ENCODE measurements around the gene RNF141. TPM values are rescaled to one million over a fixed set of nuclear protein-coding genes. Genes with fewer than 3 reads are reported as not detected.

RNF141 gene
- total RNA-seq, 1 experiment from 2014 or later, result 74.8 TPM

DNA sequence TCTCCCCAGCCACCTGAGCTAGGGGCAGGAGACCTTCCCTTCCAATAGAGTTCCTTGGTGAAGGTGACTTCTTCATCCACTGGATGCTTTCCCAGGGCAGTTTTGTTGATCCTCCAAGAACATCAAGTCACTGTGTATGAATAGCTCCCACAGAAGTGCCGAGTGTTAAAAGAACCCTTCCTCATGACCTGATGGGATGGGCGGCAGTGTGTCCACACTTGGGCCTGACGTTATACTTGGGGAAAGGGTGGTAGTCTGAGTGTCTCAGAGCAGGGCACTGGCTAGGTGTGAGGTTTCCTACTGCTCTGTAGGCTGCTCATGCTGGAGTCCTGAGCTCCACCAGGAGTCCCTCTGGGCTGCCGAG lies 35.0 kb upstream of the RNF141 start:
- H3K27ac Mint-ChIP-seq (ENCODE audit: unreplicated experiment), result no peak overlapping the region
- TF ChIP-seq, protein P1, sequence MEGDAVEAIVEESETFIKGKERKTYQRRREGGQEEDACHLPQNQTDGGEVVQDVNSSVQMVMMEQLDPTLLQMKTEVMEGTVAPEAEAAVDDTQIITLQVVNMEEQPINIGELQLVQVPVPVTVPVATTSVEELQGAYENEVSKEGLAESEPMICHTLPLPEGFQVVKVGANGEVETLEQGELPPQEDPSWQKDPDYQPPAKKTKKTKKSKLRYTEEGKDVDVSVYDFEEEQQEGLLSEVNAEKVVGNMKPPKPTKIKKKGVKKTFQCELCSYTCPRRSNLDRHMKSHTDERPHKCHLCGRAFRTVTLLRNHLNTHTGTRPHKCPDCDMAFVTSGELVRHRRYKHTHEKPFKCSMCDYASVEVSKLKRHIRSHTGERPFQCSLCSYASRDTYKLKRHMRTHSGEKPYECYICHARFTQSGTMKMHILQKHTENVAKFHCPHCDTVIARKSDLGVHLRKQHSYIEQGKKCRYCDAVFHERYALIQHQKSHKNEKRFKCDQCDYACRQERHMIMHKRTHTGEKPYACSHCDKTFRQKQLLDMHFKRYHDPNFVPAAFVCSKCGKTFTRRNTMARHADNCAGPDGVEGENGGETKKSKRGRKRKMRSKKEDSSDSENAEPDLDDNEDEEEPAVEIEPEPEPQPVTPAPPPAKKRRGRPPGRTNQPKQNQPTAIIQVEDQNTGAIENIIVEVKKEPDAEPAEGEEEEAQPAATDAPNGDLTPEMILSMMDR (IDR thresholded peaks at IDR 0.05; ENCODE audit: insufficient read depth in 1 of 2, low read depth in 1 of 2, low read length in 1 of 2, severe bottlenecking in 1 of 2, unreplicated experiment in 1 of 2), result no peak
- DNase-seq, result no peak
- H3K36me3 Mint-ChIP-seq (ENCODE audit: insufficient read depth, unreplicated experiment), result no peaks in the 10 kb centered on the region
- no TSS peak for BruUV-seq (replicated peaks)
- H3K4me3 ChIP-seq (ENCODE audit: low read depth, low read length), result no peak overlapping the region
- intact Hi-C loops (cut with micrococcal nuclease; ENCODE audit: unreplicated experiment), result no loop called here
- ChIA-PET CTCF (no interaction called here), POLR2A (no interaction called here)
- H3K4me1 Mint-ChIP-seq (ENCODE audit: low read depth, unreplicated experiment), result no peaks in the 10 kb centered on the region
- no peaks in the 10 kb centered on the region for H3K4me1 ChIP-seq
- H3K9me3 Mint-ChIP-seq (ENCODE audit: unreplicated experiment), result no peaks in the 10 kb centered on the region
- H3K36me3 ChIP-seq (ENCODE audit: control insufficient read depth, insufficient read depth, low read length), result no peaks in the 10 kb centered on the region
- H3K27me3 ChIP-seq (replicated peaks; ENCODE audit: control insufficient read depth, insufficient read depth, low read length), result no peaks in the 10 kb centered on the region
- no peaks in the 10 kb centered on the region for H3K27me3 Mint-ChIP-seq (ENCODE audit: insufficient read depth, unreplicated experiment)
- H3K9me3 ChIP-seq, result no peaks in the 10 kb centered on the region
- H3K4me3 Mint-ChIP-seq (ENCODE audit: unreplicated experiment), result no peak overlapping the region

DNA sequence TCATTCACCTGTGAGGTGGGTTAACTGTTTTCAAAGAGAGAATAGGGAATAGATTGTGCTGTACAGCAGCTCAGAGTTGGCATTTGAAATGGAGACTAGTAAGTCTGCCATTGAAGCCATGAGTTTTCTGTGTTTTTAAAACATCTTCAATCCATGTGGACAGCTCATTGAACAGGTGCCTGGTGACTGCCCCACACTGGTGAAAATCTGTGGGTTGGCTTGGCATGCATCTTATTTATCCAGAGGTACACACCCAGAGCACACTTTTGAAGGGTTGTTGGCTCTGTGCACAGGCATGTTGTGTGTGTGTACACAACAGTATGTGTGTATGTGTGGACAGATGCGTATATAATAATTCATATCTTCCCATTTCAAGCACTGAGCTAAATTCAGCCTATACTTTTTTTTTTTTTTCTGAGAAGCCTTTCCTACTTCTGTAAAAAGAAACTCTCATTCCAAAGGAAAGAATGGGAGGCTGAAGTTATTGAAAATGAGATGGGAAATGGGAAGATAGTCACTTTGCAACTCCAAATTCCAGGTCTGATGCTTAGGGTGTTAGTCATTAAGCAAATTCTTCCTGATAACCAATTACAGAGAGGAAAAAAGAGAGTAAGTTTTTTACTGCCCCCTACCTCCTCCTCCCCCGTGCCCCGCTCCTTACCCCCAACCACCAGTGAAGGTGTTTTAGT lies 34.5 kb upstream of the RNF141 start:
- no peaks in the 10 kb centered on the region for H3K36me3 Mint-ChIP-seq (ENCODE audit: insufficient read depth, unreplicated experiment)
- POLR2A ChIA-PET, result no interaction called here
- intact Hi-C loops (cut with micrococcal nuclease; ENCODE audit: unreplicated experiment), result no loop called here
- TF ChIP-seq, protein P1 (IDR thresholded peaks at IDR 0.05; ENCODE audit: insufficient read depth in 1 of 2, low read depth in 1 of 2, low read length in 1 of 2, severe bottlenecking in 1 of 2, unreplicated experiment in 1 of 2), result no peak
- no peaks in the 10 kb centered on the region for H3K9me3 ChIP-seq
- H3K4me1 ChIP-seq, result no peaks in the 10 kb centered on the region
- no peaks in the 10 kb centered on the region for H3K36me3 ChIP-seq (ENCODE audit: control insufficient read depth, insufficient read depth, low read length)
- DNase-seq, result no peak
- H3K4me3 ChIP-seq (ENCODE audit: low read depth, low read length), result no peak overlapping the region
- no peak overlapping the region for H3K27ac Mint-ChIP-seq (ENCODE audit: unreplicated experiment)
- CTCF ChIA-PET, result no interaction called here
- no peaks in the 10 kb centered on the region for H3K4me1 Mint-ChIP-seq (ENCODE audit: low read depth, unreplicated experiment)
- H3K27me3 ChIP-seq (replicated peaks; ENCODE audit: control insufficient read depth, insufficient read depth, low read length), result no peaks in the 10 kb centered on the region
- no peaks in the 10 kb centered on the region for H3K27me3 Mint-ChIP-seq (ENCODE audit: insufficient read depth, unreplicated experiment)
- no peaks in the 10 kb centered on the region for H3K9me3 Mint-ChIP-seq (ENCODE audit: unreplicated experiment)
- BruUV-seq (replicated peaks), result no TSS peak
- no peak overlapping the region for H3K4me3 Mint-ChIP-seq (ENCODE audit: unreplicated experiment)

DNA sequence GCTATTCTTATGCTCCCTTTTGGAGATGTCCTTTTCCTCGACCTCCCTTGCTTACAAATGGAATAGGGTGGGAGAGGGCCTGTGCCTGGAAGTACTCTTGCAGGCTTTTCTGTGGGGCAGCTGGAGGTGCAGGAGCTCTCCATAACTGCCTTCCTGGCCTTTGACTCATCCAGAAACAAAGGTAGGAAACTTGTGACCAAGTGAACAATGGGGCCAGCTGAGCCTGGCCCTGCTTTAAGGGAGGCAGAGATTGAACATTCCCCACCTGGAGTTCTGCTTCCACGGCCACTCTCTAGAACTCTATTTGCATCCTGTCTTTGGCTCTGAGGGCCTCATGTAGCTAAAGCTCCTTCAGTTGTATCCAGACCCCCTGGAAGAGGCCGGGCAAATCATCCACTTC lies 32.6 kb upstream of the RNF141 start:
- Mint-ChIP-seq H3K4me3 (ENCODE audit: unreplicated experiment) (no peak overlapping the region), H3K27me3 (ENCODE audit: insufficient read depth, unreplicated experiment) (no peaks in the 10 kb centered on the region), H3K9me3 (ENCODE audit: unreplicated experiment) (no peaks in the 10 kb centered on the region), H3K27ac (ENCODE audit: unreplicated experiment) (no peak overlapping the region), H3K36me3 (ENCODE audit: insufficient read depth, unreplicated experiment) (no peaks in the 10 kb centered on the region), H3K4me1 (ENCODE audit: low read depth, unreplicated experiment) (no peaks in the 10 kb centered on the region)
- BruUV-seq (replicated peaks), result no TSS peak
- Histone ChIP-seq H3K4me1 (no peaks in the 10 kb centered on the region), H3K36me3 (ENCODE audit: control insufficient read depth, insufficient read depth, low read length) (no peaks in the 10 kb centered on the region), H3K4me3 (ENCODE audit: low read depth, low read length) (no peak overlapping the region), H3K27me3 (replicated peaks; ENCODE audit: control insufficient read depth, insufficient read depth, low read length) (no peaks in the 10 kb centered on the region), H3K9me3 (no peaks in the 10 kb centered on the region)
- CTCF ChIA-PET, result no interaction called here
- TF ChIP-seq, protein P1 (IDR thresholded peaks at IDR 0.05; ENCODE audit: insufficient read depth in 1 of 2, low read depth in 1 of 2, low read length in 1 of 2, severe bottlenecking in 1 of 2, unreplicated experiment in 1 of 2), result no peak
- intact Hi-C loops (cut with micrococcal nuclease; ENCODE audit: unreplicated experiment), result no loop called here
- DNase-seq, result no peak
- POLR2A ChIA-PET, result no interaction called here

All from Caco-2 (cell line).